HG03159 (cell line): ENCODE data around the gene COLEC12.

Source experiments
- ATAC-seq: cut with Tn5 transposase; IDR thresholded peaks from one replicate; pipeline ENCODE4 v1.9.1; 2021; ENCODE audit warnings: mild to moderate bottlenecking, moderate library complexity; ENCODE audit not compliant: unreplicated experiment

COLEC12 gene

DNA sequence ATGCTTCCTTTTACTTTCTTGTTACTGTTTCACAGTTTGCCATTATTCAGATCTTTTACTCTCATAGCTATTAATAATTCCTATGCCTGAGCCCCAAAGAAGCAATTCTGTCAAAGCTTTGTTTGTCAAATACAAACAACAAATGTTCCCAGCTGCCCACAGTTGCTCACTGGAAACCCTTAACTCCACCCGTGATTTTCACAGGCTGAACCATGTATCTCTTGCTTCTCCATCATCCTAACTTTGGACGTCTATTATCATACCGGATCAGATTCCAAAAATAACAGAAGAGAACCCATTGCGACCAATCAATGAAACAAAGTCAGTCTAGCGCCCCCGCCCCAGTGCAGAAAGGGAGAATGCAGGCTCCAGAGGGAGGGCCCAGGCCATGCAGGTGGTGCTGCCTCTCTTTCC lies 24.2 kb downstream of the COLEC12 start:
- ATAC-seq = no peak

DNA sequence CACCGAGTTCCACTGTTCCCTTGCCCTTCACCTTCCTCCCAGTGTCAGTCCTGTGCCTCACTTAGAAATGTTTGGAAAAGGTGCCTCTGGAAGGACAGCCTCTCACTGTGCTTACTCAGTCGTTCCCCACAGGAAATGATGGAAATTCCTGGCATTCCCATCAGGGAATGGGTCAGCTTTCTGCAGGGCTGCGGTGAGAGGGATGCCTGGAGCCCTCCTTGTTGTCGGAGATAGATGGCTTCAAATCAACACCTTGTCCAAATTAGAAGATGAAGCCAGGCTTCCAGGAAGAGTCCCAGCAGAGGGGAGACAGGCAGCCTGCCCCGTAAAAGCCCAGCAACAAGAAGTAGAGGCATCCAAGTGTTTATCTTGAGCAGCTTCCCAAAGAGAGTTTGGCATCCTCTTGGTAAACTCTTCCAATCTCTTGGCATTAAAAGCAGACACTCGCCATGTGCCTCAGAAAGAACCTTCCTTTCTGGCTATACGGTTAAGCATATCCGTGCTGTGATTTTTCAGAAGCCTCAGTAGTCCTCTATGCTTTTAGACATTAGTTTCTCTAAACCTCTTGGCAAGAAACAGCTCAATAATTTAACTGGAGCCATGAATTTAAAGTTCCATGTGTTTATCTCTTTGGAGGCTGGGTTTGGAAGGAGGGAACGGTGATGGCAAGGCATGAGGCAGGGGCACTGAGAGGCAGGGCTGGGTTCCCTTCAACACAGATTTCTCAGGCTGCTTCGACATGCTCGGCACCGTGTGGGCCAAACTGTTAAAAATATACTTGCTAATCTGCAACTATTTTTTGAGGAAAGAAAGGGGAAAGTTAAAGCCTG lies 25.1 kb downstream of the COLEC12 start:
- ATAC-seq = no peak

GRCh38 chr18:474416-474815 lies 26.1 kb downstream of the COLEC12 start:
- ATAC-seq = no peak

GRCh38 chr18:473802-474201 lies 26.7 kb downstream of the COLEC12 start:
- no peak for ATAC-seq

- no peak for ATAC-seq
These were observed 28.8 kb downstream of the COLEC12 start for GRCh38 chr18:471716-472115.

DNA sequence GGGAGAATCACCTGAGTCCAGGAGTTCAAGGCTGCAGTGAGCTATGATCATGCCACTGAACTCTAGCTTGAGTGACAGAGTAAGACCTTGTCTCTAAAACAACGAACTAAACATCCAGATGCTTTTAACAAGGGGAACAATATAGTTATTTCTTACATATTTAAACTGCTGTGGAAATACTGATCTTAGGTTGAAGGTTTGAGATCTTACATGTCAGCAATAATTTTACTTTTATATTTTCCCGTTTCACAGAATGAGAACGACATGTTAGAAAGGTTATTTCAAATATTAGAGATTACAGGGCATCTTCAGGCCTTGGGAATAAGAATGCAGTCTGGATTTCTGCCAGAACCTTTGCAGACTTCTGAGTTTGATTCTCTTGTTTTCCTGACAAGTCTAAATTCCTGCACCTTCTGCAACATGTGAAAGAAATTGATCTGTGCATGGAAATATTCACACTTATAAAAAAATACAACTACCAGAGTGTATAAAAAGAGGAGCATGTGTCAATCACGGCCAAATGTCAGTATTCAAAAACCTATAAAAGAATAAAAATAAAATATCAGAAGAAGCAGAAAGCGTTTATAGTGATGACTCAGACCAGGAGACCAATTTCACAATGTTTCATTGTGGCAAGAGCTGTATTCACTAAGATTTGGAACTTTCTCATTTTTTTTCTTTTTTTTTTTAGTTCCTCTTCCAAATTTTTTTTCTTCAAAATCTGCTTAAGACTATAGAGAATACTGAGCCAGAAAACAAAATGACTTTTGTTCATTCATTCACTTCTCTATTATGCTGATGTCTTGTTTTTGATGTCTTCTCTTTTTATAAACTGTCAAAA lies 29.6 kb downstream of the COLEC12 start:
- no peak for ATAC-seq

DNA sequence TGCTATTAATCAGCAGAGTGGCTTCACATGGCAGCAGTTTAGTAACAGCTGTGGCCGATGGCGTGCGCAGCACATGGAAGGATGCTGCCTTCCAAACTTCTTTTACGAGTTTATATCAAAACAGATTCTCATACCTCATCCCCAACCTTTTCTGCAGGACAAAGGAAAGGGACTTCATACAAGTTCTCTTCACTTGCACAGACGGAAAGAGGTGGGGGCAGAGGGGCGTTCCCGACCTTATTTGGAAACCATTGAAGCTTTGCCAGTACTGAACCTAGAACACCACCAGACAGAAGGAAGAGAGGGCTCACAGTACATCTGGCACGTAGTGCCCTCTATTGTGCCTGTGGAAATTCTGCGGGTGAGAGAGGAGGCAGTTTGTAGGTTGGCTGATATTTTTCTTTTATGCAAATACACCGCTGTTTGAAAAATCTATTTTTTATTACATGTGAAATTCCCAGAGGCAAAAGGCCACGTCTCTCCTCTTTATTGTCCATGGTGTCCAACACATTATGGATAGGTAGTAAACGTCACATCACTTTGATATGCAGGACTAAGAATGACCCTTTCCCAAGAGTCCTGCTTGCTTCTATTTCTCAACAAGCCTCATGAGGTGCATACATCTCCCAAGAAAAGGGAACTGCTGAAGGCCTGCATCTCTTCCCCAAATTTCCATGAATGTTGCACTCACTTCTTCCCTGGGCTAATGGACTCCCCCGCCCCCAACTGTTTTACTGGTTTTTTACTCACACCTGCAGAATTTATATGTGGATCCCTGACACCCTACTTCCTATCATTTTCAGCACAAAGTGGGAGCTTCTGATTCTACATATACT lies 31.3 kb downstream of the COLEC12 start:
- no peak for ATAC-seq

- ATAC-seq = no peak
These were observed 36.5 kb downstream of the COLEC12 start for GRCh38 chr18:463827-464541.

- no peak for ATAC-seq
These were observed 37.1 kb downstream of the COLEC12 start for GRCh38 chr18:463403-463802.

DNA sequence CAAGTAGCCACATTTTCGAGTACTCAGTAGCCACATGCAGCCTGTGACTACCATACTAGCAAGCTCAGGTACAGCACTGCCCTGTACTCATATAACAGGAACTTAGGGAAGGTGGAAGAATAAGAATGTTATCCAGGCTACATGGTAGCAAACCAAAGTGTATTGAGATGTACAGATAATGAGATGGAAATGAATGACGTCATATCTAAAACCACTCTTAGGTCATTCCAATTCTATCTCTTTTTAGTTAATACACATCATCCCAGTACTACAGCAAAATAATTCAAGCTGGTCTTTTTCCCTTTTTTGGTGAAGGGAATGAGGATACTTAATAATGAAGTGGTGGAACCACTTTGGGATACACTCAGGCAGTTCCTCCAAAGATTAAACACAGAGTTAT lies 38.7 kb downstream of the COLEC12 start:
- no peak for ATAC-seq

- no peak for ATAC-seq
These were observed 39.7 kb downstream of the COLEC12 start for GRCh38 chr18:460791-461190.

- ATAC-seq = no peak
These were observed 40.5 kb downstream of the COLEC12 start for GRCh38 chr18:459814-460593.

DNA sequence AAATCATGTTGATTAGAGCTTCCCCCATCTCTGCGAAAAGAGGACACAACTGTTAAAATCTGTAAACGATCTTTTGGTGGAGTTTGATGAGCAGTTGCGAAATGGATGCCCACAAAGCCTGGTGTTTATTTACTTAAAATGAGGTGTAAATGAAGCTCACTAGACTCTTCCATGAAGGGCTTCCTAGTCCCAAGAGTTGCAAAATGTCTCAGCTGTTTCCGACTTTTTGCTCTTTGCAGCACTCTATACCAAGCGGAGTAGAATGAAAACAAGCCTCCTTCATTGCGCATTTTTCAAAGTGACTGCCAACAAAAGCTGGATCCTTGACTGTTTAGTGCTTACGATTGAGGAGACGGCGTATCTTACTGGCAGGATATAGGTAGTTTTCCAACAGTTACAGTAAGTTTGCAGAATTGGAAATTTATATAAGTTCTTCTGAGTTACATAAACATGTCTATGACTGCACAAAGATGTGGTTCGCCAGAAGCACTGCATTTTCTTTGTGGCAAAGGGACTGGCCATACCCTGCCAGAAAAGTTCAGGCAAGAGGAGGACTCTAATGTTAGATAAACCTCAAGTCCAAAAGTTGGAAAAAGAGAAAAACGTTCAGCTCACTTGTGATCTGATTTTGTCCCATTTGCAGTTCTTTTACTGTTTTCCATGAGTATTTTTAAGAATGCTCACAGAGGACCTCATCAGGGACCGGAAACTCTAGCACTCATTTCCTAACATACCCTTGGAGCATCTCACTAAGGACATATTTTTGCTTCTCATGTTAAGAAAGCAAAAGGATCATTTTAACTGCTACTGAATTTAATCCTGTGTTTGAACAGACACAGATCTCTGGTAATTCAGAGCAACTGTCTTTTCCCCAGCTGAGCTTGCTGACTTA lies 42.7 kb downstream of the COLEC12 start:
- ATAC-seq = no peak

- ATAC-seq = no peak
These were observed 43.4 kb downstream of the COLEC12 start for GRCh38 chr18:457140-457519.

DNA sequence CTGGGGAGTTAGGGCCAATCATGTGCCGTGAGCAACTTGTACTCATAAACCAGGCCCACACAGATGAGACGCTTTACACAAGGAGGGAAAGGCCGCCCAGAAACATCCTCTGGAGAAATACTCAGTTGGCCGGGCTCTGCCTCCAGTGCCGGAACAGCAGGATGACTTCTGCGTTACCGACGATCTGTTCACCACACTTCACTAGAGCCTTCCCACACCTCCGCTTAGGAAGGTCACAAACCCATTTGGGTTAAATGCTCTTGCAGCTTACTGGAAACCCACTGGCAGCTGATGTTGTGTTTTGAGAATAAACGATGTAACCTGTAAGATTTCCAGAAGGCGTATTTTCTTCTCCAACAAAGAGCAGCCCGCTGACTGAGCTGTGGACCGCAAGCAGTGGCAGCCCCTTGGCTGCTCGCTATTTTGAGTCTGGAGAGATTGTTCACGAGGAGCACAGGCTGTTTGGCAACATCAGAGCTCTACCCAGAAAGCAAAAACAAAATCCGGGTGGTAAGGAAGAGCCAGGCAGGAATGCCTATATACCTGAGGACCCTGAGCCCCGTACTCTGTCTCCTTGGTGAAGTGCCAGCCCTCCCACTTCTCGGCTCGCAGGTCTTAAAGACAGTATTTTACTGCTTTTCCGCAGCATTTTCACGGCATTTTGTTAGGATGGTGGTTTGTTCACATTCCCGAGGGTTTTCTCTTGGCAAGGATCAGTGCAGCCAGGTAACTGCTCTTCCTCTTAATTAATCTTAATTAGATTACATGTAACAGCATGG lies 44.0 kb downstream of the COLEC12 start:
- no peak for ATAC-seq

DNA sequence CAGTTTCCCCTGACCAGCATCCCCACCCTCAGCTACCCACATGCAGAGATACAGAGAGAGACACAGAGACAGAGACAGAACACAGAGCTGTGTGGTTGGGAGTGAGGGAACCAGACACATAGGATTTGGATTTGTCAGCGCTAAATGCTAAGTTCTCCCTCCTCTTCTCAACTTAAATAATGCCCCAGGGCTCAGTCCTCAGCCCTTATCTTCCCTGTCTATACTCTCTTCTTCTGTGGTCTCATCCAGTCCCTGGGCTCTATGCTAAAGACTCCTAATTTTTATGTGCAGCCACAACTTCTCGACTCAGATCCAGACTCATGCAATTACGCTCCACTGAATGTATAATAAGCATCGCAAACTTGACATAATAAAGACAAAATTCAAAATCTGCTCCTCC lies 47.1 kb downstream of the COLEC12 start:
- no peak for ATAC-seq

- ATAC-seq = no peak
These were observed 47.7 kb downstream of the COLEC12 start for GRCh38 chr18:452816-453215.

- no peak for ATAC-seq
These were observed 51.1 kb downstream of the COLEC12 start for GRCh38 chr18:449374-449773.
